OCI-LY3 (cell line): ENCODE results near the gene FAM240A.

Experiments used
- CTCF ChIP-seq: fragments of 200-600, 300-600 bp; sonication (generic); IDR thresholded peaks from 2 replicates; pipeline ENCODE4 v1.5.1; 2014; ENCODE audit warnings: antibody characterized with exemption, low read length, low read depth
- EZH2phosphoT487 ChIP-seq: fragments of 200-600 bp; shearing (Covaris generic); IDR thresholded peaks from 2 replicates; pipeline ENCODE4 v1.6.1; 2018; ENCODE audit warnings: antibody characterized with exemption, mixed run types, low read depth

GRCh38 chr3:46578973-46579755, 33.2 kb upstream of the FAM240A start:
- TF ChIP-seq CTCF: no peak
- no peak for TF ChIP-seq EZH2phosphoT487
